ENCODE measurements around the gene FBXL7.

DNA sequence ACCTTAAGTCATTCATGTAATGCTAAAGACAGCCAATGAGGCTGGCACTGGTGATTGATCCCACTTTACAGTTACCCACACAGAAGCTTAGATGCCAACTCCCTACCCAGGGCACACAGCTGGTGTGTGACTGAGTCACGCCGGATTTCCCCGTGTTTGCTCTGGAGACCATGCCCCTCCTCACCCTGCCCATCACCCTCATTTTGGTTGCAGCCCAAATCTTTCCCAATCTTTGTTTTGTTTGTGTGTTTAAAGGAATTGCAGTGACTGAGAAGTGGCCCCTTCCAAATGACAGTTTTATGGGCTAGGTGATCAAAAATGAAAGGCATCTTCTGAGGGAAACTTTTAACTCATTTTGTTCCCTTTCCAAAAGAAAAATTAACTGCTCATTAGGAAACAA, 10.9 kb downstream of the FBXL7 start:
- TF ChIP-seq, protein P1, sequence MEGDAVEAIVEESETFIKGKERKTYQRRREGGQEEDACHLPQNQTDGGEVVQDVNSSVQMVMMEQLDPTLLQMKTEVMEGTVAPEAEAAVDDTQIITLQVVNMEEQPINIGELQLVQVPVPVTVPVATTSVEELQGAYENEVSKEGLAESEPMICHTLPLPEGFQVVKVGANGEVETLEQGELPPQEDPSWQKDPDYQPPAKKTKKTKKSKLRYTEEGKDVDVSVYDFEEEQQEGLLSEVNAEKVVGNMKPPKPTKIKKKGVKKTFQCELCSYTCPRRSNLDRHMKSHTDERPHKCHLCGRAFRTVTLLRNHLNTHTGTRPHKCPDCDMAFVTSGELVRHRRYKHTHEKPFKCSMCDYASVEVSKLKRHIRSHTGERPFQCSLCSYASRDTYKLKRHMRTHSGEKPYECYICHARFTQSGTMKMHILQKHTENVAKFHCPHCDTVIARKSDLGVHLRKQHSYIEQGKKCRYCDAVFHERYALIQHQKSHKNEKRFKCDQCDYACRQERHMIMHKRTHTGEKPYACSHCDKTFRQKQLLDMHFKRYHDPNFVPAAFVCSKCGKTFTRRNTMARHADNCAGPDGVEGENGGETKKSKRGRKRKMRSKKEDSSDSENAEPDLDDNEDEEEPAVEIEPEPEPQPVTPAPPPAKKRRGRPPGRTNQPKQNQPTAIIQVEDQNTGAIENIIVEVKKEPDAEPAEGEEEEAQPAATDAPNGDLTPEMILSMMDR (conservative IDR thresholded peaks at IDR 0.05; ENCODE audit: low read depth in 2 of 2): no peak
- no peak for TF ChIP-seq ZNF114 (CRISPR knock-in tag; IDR thresholded peaks at IDR 0.05)
